ENCODE results near the gene PPP2R3A.
"Not testable (repeated sequence)": the region's sequence is repeated elsewhere in the genome, so short reads cannot be mapped to it uniquely, and the experiment has no call there.

Gene PPP2R3A

GRCh38 chr3:136122006-136122405 is 156.5 kb downstream of the PPP2R3A start:
- no peak overlapping the region for H3K4me3 ChIP-seq (ENCODE audit: control insufficient read depth, low read depth, low read length)
- TF ChIP-seq CTCF (IDR thresholded peaks at IDR 0.05; ENCODE audit: control insufficient read depth, insufficient read depth, low read depth, low read length, missing control alignments) = no peak
- DNase-seq (ENCODE audit: low read depth) = no peak

GRCh38 chr3:136131647-136132046 is 166.1 kb downstream of the PPP2R3A start:
- H3K4me3 ChIP-seq (ENCODE audit: control insufficient read depth, low read depth, low read length) = not testable (repeated sequence)

GRCh38 chr3:136134091-136134490 is 168.6 kb downstream of the PPP2R3A start:
- no peak overlapping the region for H3K4me3 ChIP-seq (ENCODE audit: control insufficient read depth, low read depth, low read length)
- no peak for TF ChIP-seq CTCF (IDR thresholded peaks at IDR 0.05; ENCODE audit: control insufficient read depth, insufficient read depth, low read depth, low read length, missing control alignments)
- DNase-seq (ENCODE audit: low read depth) = no peak

More at GRCh38 chr3:136131647-136132046, 166.1 kb downstream of the PPP2R3A start:
- DNase-seq (ENCODE audit: low read depth) = not testable (repeated sequence)

- H3K4me3 ChIP-seq (ENCODE audit: control insufficient read depth, low read depth, low read length) = no peak overlapping the region
- no peak for DNase-seq (ENCODE audit: low read depth)
- no peak for TF ChIP-seq CTCF (IDR thresholded peaks at IDR 0.05; ENCODE audit: control insufficient read depth, insufficient read depth, low read depth, low read length, missing control alignments)
Measured at GRCh38 chr3:136135039-136135802, 169.7 kb downstream of the PPP2R3A start.

- no peak for DNase-seq (ENCODE audit: low read depth)
- no peak overlapping the region for H3K4me3 ChIP-seq (ENCODE audit: control insufficient read depth, low read depth, low read length)
- no peak for TF ChIP-seq CTCF (IDR thresholded peaks at IDR 0.05; ENCODE audit: control insufficient read depth, insufficient read depth, low read depth, low read length, missing control alignments)
Measured at GRCh38 chr3:136136454-136136853, 170.9 kb downstream of the PPP2R3A start.

GRCh38 chr3:136141291-136141785 is 175.8 kb downstream of the PPP2R3A start:
- DNase-seq (ENCODE audit: low read depth) = no peak
- no peak overlapping the region for H3K4me3 ChIP-seq (ENCODE audit: control insufficient read depth, low read depth, low read length)
- no peak for TF ChIP-seq CTCF (IDR thresholded peaks at IDR 0.05; ENCODE audit: control insufficient read depth, insufficient read depth, low read depth, low read length, missing control alignments)

- TF ChIP-seq CTCF (IDR thresholded peaks at IDR 0.05; ENCODE audit: control insufficient read depth, insufficient read depth, low read depth, low read length, missing control alignments) = no peak
- no peak overlapping the region for H3K4me3 ChIP-seq (ENCODE audit: control insufficient read depth, low read depth, low read length)
- no peak for DNase-seq (ENCODE audit: low read depth)
Measured at GRCh38 chr3:136141891-136142290, 176.4 kb downstream of the PPP2R3A start.

All from AG09309 (cell line).